Stimulated activated CD4-positive, alpha-beta T cell treated with anti-CD3 and anti-CD28 coated beads, Interleukin-2, amount 100 ng/mL, for 48 hours (primary cell): ENCODE measurements around the gene B4GALT5.
"Not testable (repeated sequence)": the region's sequence is repeated elsewhere in the genome, so short reads cannot be mapped to it uniquely, and the experiment has no call there.

ENCODE experiments used
- DNase-seq, 2 donors: peaks; one replicate each; pipeline ENCODE4 v3.0.0-alpha.2; 2020

The B4GALT5 gene

GRCh38 chr20:49624988-49625387 is 88.7 kb downstream of the B4GALT5 start:
- not testable (repeated sequence) for DNase-seq

GRCh38 chr20:49624317-49624716 is 89.4 kb downstream of the B4GALT5 start:
- no peak for DNase-seq

DNA sequence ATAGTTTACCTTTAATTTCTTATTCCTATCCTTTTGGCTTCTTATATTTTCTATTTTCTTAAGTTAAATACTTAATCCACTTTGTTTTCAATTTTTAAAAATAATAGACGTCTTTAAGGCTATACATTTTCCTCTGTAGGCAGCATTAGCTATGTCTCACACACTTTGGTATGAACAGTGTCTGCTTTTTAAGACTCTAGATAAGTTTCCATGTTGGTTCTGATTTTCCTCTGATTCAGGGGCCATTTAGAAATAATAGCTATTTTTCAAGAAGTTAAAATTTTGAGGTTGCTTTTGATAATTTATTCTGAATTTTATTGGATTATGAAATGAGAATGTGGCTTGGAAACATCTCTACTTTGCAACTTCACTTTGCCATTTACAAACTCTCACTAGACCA is 91.4 kb downstream of the B4GALT5 start:
- DNase-seq = no peak

GRCh38 chr20:49620364-49621240 is 93.1 kb downstream of the B4GALT5 start:
- DNase-seq = no peak

DNA sequence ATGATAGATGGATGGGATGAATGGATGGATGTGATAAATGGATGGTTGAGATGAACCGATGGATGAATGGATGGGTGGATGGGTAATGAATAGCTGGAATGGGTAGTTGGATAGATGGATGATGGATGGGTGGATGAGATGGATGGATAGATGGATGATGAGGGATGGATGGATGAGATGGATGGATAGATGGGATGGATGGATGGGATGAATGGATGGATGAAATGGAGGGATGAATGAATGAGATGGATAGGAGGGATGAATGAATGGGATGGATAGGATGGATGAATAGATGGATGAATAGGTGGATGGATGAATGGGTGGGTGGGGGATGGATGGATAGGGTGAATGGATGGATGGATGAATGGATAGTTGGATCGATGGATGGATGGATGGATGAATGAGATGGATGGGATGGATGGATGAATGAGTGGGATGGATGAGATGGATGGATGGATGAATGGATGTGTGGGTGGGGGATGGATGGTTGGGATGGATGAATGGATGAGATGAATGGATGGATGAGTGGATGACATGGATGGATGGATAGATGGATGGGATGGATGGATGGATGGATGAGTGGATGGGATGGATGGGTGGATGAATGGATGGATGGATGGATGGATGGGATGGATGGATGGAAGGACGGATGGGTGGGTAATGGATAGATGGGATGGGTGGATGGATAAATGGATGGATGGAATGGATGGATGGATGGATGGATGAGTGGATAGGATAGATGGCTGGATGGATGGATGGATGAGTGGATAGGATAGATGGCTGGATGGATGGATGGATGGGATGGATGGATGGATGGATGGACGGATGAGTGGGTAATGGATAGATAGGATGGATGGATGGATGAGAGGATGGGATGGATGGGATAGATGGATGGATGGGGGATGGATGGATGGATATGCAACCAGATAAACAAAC is 94.3 kb downstream of the B4GALT5 start:
- DNase-seq = no peak

- no peak for DNase-seq
Observed at GRCh38 chr20:49618289-49618688, 95.4 kb downstream of the B4GALT5 start.

DNA sequence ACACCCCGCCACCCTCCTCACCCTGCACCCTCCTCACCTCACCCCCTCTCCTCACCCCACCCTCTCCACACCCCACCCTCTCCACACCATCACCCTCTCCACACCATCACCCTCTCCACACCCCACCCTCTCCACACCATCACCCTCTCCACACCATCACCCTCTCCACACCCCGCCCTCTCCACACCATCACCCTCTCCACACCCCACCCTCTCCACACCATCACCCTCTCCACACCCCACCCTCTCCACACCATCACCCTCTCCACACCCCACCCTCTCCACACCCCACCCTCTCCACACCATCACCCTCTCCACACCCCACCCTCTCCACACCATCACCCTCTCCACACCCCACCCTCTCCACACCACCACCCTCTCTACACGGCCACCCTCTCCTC is 96.3 kb downstream of the B4GALT5 start:
- DNase-seq = not testable (repeated sequence)

- no peak for DNase-seq
Observed at GRCh38 chr20:49616154-49617007, 97.3 kb downstream of the B4GALT5 start.

DNA sequence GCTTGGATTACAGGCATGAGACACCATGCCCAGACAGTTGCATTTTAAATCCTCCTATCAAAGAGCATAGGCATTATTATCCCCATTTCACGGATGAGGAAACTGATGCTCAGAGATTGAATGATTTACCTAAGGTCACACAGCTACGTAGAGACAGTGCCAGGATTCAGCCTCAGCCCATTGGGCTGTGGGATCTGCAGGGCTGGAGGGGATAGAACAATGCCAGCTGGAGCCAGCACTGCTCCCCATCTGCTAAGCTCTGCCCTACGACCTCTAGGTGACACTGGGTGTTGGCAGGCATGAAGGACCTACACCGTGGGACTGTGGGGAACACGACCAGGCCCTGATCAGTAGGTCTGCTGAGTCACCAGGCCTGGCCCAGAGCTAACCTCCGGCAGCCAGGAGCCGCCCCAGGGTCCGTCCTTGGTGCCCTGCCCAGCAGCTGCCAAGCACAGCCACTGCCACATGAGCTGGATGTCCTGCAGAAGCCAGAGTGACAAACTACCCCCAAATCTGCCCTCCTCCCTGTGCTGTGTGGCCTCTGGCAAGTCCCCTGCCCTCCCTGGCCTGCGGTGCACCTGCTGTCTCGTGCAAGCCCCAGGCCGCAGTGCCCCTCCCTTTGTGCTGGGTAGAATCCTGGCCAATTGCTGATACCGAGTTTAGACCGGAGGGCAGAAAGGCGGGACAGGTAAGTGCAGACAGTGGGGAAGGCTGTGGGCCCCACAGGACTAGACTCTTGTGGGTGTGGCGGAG is 98.1 kb downstream of the B4GALT5 start:
- DNase-seq = no peak

DNA sequence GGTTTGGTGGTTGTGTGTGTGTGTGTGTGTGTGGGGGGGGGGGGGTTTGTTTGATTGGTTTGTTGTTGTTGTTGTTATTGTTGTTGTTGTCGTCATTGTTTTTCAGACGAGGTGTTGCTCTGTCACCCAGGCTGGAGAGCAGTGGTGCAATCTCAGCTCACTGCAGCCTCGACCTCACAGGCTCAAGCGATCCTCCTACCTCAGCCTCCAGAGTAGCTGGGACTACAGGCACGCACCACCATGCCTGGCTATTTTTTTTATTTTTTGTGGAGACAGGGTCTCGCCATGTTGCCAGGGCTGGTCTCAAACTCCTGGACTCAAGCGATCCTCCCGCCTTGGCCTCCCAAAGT is 98.7 kb downstream of the B4GALT5 start:
- not testable (repeated sequence) for DNase-seq

DNA sequence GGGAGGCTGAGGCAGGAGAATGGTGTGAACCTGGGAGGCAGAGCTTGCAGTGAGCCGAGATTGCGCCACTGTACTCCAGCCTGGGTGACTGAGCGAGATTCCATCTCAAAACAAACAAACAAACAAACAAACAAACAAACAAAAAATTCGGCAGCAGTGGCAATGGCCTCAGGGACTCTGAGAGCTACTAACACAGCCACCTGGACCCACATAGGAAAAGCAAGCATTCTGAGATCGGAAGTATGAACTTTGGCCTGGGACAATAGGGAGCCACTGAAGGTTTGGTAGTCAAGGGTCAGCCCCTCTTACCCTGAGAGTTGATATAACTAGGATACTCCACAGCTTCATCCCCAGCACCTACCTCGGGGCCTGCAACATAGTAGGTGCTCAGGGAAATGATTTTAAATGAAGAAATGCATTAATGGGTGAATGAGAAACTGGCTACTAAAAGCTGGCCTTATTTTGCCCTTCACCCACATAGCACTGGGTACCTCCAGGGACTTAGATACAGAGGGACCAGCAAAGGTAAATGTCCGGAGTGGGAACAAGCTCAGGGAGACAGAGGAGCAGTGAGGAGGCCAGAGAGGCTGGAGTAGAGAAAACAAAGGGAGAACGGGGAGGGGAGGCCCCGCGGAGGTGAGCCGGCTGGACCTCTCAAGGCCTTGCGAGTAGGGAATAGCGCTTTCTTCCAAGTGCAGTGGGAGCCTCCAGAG is 99.2 kb downstream of the B4GALT5 start:
- no peak for DNase-seq

GRCh38 chr20:49612127-49612738 is 101.4 kb downstream of the B4GALT5 start:
- no peak for DNase-seq

- DNase-seq = not testable (repeated sequence)
Observed at GRCh38 chr20:49611539-49612126, 102.0 kb downstream of the B4GALT5 start.

- DNase-seq = peak; percentile 86 to 89
Observed at GRCh38 chr20:49610691-49611538, 102.8 kb downstream of the B4GALT5 start.

DNA sequence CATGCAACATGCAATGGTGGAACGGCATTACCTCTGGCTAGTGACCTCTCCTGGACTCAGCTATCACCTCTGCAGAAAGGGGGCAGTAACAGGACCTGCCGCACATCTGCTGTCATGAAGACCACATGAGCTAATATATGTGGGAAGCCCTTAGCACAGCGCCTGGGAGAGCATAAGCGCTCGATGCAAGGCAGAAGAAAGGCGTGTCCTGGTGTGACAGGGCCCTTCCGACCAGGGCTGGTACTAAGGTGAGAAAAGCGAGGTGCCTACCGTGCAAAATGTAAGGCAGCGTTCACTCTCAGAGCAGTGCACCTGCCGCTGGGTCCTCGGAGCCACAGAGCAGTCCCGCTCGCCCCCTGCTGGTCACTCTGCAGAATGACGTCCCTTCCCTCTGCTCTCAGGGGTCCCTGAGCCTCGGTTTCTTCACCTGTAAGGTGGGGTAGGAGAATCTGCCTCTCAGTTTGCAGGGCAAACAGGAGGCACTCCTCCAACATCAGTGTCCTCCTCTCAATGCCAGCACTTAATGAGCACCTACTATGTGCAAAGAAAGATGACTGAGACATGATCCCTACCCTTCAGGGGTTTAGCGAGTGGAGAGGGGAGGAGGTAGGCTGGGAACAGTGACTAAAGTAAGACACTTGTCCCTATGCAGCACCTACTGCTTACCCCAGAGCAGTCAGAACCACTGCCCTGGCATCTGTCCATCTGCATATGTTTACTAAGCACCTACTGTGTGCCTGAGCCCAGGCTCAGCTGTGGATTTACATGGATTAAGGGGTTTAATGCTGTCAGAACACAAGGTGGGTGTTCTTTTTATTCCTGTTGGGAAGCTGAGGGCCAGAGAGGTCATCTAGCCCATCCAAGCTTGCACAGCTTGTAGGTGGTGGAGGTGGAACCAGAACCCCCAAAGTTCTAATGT is 104.7 kb downstream of the B4GALT5 start:
- DNase-seq = peak; percentile 69 to 80

GRCh38 chr20:49607568-49607967 is 106.1 kb downstream of the B4GALT5 start:
- DNase-seq = no peak

DNA sequence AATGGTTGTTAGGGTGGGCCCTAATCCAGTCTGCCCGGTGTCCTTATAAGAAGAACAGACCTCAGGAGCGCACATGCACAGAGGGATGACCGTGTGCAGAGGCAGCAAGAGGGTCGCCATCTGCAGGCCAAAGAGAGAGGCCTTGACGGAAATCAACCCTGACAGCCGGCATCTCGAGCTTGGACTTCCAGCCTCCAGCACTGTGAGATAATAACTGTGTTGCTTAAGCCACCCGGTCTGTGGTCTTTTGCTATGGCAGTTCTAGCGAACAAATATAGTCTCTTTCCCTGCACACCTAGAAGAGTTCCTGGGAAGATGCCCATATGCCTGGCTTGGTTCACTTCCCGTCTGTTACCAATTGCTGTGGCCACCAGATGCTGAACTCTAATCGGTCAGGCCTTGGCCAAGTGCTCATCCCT is 110.5 kb downstream of the B4GALT5 start:
- no peak for DNase-seq
